ENCODE results near the gene FUT4.

DNA sequence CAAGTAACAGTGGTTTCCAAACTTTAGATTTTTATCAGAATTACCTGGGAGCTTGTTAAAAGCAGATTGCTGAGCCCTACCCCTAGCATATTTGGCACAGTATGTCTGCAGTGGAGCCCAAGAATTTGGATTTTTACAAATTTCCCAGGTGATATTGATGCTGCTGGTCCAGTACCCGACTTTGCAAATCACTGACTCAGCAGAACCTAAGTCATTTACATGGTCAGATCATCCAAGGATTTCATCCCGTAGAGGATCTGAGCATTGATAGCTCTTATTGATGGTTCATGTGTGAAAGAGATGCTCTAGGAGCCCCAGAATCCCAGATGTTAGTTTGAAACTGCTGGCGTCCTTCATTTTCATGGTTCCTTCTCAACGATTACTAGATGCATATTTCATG is 25.4 kb upstream of the FUT4 start:
- TF ChIP-seq, protein P1, sequence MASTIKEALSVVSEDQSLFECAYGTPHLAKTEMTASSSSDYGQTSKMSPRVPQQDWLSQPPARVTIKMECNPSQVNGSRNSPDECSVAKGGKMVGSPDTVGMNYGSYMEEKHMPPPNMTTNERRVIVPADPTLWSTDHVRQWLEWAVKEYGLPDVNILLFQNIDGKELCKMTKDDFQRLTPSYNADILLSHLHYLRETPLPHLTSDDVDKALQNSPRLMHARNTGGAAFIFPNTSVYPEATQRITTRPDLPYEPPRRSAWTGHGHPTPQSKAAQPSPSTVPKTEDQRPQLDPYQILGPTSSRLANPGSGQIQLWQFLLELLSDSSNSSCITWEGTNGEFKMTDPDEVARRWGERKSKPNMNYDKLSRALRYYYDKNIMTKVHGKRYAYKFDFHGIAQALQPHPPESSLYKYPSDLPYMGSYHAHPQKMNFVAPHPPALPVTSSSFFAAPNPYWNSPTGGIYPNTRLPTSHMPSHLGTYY (CRISPR knock-in tag; IDR thresholded peaks at IDR 0.05) = no peak
- TF ChIP-seq, protein P2, sequence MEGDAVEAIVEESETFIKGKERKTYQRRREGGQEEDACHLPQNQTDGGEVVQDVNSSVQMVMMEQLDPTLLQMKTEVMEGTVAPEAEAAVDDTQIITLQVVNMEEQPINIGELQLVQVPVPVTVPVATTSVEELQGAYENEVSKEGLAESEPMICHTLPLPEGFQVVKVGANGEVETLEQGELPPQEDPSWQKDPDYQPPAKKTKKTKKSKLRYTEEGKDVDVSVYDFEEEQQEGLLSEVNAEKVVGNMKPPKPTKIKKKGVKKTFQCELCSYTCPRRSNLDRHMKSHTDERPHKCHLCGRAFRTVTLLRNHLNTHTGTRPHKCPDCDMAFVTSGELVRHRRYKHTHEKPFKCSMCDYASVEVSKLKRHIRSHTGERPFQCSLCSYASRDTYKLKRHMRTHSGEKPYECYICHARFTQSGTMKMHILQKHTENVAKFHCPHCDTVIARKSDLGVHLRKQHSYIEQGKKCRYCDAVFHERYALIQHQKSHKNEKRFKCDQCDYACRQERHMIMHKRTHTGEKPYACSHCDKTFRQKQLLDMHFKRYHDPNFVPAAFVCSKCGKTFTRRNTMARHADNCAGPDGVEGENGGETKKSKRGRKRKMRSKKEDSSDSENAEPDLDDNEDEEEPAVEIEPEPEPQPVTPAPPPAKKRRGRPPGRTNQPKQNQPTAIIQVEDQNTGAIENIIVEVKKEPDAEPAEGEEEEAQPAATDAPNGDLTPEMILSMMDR (IDR thresholded peaks at IDR 0.05) = no peak
- TF ChIP-seq, protein P3, sequence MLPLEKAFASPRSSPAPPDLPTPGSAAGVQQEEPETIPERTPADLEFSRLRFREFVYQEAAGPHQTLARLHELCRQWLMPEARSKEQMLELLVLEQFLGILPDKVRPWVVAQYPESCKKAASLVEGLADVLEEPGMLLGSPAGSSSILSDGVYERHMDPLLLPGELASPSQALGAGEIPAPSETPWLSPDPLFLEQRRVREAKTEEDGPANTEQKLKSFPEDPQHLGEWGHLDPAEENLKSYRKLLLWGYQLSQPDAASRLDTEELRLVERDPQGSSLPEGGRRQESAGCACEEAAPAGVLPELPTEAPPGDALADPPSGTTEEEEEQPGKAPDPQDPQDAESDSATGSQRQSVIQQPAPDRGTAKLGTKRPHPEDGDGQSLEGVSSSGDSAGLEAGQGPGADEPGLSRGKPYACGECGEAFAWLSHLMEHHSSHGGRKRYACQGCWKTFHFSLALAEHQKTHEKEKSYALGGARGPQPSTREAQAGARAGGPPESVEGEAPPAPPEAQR (CRISPR knock-in tag; IDR thresholded peaks at IDR 0.05) = no peak
- TF ChIP-seq, protein P4, sequence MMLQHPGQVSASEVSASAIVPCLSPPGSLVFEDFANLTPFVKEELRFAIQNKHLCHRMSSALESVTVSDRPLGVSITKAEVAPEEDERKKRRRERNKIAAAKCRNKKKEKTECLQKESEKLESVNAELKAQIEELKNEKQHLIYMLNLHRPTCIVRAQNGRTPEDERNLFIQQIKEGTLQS (CRISPR knock-in tag; conservative IDR thresholded peaks at IDR 0.05) = no peak
- TF ChIP-seq RELA (CRISPR knock-in tag; IDR thresholded peaks at IDR 0.05; ENCODE audit: borderline replicate concordance) = no peak
- no peak for TF ChIP-seq CBFB (CRISPR knock-in tag; IDR thresholded peaks at IDR 0.05; ENCODE audit: low read depth)
- TF ChIP-seq JUN (CRISPR knock-in tag; IDR thresholded peaks at IDR 0.05) = no peak
- no peak for TF ChIP-seq MXD4 (CRISPR knock-in tag; IDR thresholded peaks at IDR 0.05; ENCODE audit: borderline replicate concordance)
- no peak for TF ChIP-seq FOXJ3 (CRISPR knock-in tag; IDR thresholded peaks at IDR 0.05; ENCODE audit: borderline replicate concordance)
- TF ChIP-seq, protein P5, sequence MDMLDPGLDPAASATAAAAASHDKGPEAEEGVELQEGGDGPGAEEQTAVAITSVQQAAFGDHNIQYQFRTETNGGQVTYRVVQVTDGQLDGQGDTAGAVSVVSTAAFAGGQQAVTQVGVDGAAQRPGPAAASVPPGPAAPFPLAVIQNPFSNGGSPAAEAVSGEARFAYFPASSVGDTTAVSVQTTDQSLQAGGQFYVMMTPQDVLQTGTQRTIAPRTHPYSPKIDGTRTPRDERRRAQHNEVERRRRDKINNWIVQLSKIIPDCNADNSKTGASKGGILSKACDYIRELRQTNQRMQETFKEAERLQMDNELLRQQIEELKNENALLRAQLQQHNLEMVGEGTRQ (CRISPR knock-in tag; IDR thresholded peaks at IDR 0.05) = no peak
- TF ChIP-seq CREB1 (CRISPR knock-in tag; IDR thresholded peaks at IDR 0.05) = no peak

All from WTC11 (cell line).